ENCODE data around the gene IRF7.

DNA sequence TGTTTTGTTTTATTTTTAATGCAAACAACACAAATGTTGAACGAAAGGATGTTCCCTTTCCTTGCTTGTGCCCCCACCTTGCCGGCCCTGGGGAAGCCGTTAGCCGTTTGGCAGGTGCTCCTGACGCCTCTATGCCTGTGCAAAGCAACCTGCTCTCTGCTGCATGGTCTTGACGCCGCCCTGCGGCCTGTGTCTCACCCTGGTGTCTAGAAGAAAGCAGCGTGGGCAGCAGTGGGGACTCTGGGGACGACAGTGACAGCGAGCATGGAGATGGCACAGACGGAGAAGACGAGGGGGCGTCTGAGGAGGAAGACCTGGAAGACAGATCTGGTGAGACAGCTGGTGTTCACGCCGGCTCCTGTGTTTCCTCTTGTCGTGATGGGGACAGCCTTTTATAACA is 34.0 kb downstream of the IRF7 start:
- TF ChIP-seq, protein P1, sequence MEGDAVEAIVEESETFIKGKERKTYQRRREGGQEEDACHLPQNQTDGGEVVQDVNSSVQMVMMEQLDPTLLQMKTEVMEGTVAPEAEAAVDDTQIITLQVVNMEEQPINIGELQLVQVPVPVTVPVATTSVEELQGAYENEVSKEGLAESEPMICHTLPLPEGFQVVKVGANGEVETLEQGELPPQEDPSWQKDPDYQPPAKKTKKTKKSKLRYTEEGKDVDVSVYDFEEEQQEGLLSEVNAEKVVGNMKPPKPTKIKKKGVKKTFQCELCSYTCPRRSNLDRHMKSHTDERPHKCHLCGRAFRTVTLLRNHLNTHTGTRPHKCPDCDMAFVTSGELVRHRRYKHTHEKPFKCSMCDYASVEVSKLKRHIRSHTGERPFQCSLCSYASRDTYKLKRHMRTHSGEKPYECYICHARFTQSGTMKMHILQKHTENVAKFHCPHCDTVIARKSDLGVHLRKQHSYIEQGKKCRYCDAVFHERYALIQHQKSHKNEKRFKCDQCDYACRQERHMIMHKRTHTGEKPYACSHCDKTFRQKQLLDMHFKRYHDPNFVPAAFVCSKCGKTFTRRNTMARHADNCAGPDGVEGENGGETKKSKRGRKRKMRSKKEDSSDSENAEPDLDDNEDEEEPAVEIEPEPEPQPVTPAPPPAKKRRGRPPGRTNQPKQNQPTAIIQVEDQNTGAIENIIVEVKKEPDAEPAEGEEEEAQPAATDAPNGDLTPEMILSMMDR (IDR thresholded peaks at IDR 0.05): no peak
- TF ChIP-seq POLR2AphosphoS5 (IDR thresholded peaks at IDR 0.05): no peak
- TF ChIP-seq POLR2A (IDR thresholded peaks at IDR 0.05; ENCODE audit: low read depth): no peak

All from esophagus muscularis mucosa (tissue), 3 donors.